Measurements from ENCODE around the gene TMPRSS6. TPM values are rescaled to one million over a fixed set of nuclear protein-coding genes. Genes with fewer than 3 reads are reported as not detected.

The TMPRSS6 gene
- total RNA-seq, 1 donor from 2014 or later: not detected

- DNase-seq (ENCODE audit: low read depth, low spot score): no peak
Observed at GRCh38 chr22:37030560-37031281, 78.8 kb downstream of the TMPRSS6 start.

DNA sequence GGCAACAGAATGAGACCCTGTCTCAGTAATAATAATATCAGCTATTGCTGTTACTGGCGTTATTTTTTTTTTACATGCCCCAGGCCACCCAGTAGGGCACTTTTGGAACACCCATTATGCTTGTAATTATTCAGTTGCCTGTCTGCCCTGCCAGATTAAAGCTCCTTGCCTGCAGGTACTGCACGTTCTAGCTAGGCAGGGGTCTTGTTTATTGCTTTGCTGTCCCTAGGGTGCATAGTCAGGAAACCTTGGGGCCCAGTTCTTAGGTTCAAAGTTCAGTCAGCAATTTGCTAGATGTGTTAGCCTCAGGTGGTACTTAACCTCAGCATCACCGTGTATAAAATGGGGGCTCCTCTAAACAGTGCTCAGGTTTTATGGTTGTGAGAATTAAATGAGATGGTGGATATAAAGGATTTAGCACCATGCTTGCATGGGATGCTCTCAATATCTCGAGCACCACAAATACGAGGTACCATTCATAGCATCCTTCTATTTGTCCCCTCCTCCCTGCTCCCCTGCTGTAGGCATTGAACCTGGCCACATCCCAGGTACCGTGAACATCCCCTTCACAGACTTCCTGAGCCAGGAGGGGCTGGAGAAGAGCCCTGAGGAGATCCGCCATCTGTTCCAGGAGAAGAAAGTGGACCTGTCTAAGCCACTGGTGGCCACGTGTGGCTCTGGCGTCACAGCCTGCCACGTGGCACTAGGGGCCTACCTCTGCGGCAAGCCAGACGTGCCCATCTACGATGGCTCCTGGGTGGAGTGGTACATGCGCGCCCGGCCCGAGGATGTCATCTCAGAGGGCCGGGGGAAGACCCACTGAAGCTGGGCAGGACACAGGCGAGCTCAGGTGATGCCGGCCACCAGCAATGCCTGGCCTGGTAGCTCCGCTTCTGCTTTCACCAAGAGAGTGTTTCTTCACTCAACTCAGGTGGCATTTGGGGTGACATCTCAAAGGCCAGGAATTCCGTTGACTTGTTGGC lies 80.5 kb downstream of the TMPRSS6 start:
- DNase-seq (ENCODE audit: low read depth, low spot score): no peak

DNA sequence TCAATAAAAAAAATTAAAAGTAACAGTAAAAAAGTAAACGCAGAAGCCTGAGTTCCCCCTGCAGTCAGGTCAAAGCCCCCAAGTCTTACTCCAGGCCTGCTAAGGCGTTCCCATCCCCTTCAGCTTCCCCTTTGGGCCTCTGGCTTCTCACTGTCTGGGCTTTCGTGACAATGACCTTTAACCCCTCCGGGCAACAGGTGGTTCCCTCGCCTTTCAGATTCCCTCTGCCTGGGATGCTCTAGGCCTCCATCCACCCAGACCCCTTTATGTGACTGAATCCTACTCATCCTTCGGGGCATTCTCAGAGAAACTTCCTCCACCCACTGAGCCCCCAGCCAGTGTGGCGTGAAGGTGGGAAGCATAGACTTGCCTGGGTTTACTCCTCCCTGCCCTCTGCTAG lies 82.0 kb downstream of the TMPRSS6 start:
- DNase-seq (ENCODE audit: low read depth, low spot score): no peak

DNA sequence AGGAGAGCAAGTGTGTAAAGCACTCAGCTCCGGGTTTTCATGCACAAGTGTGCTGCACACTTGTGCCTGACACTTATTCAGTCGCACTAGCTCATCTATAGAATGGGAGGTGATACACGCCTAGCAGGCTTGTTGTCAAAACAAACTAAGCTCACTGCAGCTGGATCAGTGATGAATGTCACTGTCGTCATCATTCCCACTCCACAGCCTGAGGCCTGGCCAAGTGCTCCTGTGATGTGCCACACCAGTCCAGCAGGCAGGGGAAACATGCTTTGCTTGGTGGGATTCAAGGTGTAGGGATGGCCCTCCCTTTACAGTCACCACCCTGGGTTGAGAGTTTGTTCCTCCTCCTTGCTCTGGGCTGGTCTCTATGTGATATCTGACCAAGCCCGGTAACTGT lies 83.2 kb downstream of the TMPRSS6 start:
- DNase-seq (ENCODE audit: low read depth, low spot score): no peak

GRCh38 chr22:37025500-37026070 lies 83.9 kb downstream of the TMPRSS6 start:
- DNase-seq (ENCODE audit: low read depth, low spot score): no peak

DNA sequence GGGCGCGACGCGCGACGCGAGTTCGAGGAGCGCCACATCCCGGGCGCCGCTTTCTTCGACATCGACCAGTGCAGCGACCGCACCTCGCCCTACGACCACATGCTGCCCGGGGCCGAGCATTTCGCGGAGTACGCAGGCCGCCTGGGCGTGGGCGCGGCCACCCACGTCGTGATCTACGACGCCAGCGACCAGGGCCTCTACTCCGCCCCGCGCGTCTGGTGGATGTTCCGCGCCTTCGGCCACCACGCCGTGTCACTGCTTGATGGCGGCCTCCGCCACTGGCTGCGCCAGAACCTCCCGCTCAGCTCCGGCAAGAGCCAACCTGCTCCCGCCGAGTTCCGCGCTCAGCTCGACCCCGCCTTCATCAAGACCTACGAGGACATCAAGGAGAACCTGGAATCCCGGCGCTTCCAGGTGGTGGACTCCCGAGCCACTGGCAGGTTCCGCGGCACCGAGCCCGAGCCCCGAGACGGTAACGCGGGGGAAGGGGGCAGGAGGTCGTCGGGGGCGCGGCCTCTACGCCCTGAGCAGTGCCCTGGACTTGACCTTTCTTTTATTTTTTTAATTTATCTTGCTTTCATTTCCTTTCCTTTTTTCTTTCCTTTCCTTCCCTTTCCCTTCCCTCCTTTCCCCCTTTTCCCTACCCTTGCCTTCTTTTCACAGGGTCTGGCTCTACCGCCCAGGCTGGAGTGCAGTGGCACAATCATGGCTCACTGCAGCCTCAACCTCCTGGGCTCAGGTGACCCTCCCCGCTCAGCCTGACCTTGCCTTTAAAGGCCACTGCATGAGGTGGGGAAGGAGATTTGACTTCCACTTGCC lies 85.0 kb downstream of the TMPRSS6 start:
- no peak for DNase-seq (ENCODE audit: low read depth, low spot score)

- DNase-seq (ENCODE audit: low read depth, low spot score): no peak
Observed at GRCh38 chr22:37023743-37024338, 85.7 kb downstream of the TMPRSS6 start.

- no peak for DNase-seq (ENCODE audit: low read depth, low spot score)
Observed at GRCh38 chr22:37022483-37023337, 86.8 kb downstream of the TMPRSS6 start.

DNA sequence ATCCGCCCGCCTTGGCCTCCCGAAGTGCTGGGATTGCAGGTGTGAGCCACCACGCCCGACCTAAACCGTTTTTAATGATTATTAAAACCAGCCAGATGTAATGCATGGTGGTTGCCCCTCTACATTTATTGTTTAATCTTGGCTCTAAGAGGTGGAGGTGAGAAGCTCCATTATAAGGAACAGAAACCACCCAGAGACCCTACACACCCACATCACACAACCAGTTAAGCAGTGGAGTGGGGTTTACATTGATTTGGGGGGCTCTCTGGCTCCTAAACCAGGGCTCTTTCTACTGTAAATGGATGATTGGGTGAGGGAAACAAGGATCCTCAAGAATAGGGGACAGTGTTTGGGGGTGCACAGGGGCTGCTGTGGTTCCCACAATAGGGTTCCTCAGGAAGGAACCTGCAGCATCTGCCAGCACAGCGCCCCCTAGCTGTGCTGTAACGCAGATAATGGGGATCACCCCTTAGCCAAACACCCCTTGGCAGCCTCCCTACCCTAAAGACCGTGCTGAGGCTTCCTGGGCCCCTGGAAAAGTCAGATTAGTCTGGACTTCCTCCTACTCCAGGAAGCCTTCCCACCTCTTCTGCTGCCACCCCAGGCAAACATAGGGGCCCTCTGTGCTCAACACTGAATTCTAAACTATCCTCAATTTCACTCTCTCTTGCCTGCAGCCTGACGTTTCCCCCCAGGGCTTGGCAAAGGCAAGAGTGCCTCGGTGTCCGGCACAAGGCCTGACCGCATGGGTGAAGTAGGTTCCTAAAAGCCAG lies 87.6 kb downstream of the TMPRSS6 start:
- DNase-seq (ENCODE audit: low read depth, low spot score): no peak

DNA sequence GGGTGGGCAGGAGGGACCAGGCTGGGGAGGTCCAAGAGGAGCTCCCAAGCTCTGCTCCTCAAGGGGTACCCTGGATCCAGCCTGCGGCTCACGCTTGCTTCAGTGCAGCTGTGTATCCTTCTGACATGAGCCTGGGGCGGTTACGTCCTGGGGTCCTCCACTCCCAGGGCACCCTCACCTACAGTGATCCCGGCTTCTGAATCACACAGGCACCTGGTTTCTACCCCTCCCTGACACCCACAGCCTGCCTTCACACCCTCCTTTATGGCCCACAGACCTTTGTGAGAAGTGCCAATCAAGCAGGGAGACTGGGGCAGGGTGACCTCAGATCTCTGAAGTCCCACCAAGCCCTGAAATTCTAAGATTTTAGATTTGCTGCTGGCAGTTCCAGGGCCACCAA lies 88.5 kb downstream of the TMPRSS6 start:
- no peak for DNase-seq (ENCODE audit: low read depth, low spot score)

- DNase-seq (ENCODE audit: low read depth, low spot score): no peak
Observed at GRCh38 chr22:37020192-37020479, 89.4 kb downstream of the TMPRSS6 start.

DNA sequence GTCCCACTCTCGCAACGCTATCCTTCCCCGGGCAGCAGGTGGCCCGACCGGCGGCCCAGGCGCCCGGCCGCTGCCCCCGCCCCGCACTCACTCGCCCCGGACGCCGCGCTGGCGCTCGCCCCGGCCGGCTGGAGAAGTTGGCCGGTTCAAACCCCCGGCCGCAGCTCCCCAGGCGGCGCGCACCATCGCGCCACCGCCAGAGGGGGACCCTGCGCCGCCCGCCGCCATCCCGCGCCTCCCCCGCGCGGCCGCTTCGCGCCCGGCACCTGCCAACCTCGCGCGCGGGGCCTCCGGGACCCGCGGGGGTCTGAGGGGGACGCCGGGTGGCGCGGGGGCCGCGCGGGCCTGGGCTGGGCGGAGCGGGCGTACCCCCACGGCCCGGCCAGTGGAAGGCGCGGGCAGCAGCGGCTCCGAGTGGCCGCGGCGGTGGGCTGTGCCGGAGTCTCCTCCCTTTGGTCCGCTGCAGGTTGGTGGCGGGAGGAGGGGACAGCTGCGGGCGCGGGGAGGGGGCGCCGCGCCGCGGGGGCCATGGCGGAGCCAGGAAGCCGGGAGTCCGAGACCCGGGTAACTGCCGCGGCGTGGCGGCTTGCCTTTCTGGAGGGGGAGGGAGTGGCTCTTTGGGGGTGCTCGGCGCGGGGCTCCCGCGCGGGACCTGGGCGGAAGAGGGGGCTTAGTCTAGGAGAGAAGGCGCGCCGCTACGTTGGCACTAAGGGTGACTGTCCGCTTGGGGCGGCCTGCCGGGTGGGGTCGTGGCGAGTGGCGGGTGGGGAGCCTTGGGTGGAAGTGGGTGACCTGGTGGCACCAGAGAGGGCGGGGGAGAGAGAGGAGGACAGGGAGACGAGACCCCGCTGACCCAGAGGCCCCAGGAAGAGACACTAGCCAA lies 90.0 kb downstream of the TMPRSS6 start, which contains the start of the genes MPST and TST:
Gene MPST (plus strand): TSS at position 434 of the 883 bp plus-strand sequence. CDS start 95 bp downstream, at position 529.
Gene TST (minus strand): TSS at position 139 of the 883 bp plus-strand sequence. CDS start 715 bp downstream, outside the sequence.
- DNase-seq (ENCODE audit: low read depth, low spot score): no peak

DNA sequence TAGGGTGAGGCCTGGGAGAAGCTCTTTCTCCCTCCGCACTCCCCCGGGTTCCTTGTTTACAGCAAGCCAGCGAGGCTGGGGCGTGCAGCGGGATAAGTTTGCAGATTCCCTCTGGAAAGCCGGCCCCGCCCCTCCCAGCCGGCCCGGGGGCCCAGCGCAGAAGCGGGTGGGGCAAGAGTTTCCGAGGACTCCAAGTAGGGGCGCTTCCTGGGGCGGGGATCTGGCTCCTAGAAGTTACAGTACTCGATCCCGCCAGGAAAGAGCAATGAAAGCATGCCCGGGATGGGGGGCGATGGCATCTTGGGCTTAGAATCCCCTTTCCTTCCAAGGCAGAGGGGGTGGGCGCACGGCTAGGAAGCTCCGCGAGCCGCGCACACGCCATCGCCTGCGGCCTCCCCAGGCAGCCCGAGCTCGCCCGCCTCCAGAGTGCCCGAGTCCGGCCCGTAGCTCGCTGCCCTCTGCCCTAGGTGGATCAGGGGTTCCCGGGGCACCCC lies 90.7 kb downstream of the TMPRSS6 start:
- no peak for DNase-seq (ENCODE audit: low read depth, low spot score)

DNA sequence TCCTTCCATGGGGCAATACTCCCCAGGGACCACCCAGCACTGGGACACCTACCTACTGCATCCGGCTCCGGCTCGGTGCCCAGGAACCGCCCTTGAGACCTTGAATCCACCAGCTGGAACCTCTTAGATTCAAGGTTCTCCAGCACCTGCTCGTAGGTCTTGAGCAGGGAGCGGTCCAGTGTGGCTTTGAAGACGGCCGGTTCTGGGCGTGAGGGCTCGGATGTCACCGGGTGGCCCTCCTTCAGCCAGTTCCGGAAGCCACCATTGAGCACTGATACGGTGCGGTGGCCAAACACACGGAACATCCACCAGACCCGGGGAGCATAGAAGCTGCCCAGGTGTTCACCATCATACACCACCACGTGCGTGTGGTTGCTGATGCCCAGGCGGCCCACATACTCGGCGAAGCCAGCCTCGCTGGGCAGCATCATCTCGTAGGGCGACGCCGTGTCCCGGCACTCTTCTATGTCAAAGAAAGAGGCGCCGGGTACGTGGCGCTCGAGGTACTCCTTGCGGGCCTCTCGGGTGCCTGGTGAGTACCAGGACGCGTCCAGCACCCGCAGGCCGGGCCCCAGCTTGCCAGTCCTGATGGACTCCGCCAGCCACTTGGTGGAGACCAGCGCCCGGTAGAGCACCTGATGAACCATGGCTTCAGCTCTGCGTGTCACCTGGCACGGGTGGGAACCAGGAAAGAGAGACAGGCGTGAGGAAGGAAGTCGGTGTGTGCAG lies 91.3 kb downstream of the TMPRSS6 start:
- DNase-seq (ENCODE audit: low read depth, low spot score): no peak

DNA sequence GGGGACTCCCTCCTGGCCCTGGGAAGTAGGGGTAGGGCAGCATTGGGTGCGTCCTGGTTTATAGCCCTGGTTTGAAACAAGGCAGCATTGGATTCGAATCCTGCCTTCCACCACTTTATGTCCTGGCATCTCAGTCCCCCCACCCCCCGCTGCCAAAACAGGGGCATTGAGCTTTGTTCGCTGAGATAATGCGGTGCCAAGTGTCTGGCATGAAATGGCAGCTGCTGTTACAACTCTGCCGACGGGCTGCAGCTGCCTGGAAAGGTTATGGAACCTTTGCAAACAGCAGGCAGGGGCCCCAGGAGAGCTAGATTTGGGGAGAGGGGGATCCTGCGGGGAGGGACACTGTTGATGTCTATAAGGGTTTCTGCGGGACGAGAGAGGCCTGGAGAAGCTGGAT lies 92.2 kb downstream of the TMPRSS6 start:
- no peak for DNase-seq (ENCODE audit: low read depth, low spot score)

- no peak for DNase-seq (ENCODE audit: low read depth, low spot score)
Observed at GRCh38 chr22:37016134-37016910, 93.2 kb downstream of the TMPRSS6 start.

- no peak for DNase-seq (ENCODE audit: low read depth, low spot score)
Observed at GRCh38 chr22:37015587-37015878, 94.0 kb downstream of the TMPRSS6 start.
